A549 (cell line): Measurements from ENCODE around the gene LRRC4. TPM values are rescaled to one million over a fixed set of nuclear protein-coding genes. Genes with fewer than 3 reads are reported as not detected.

Experiments used
- ATAC-seq, 2 experiments: fragments of 200-7000 bp in 1 of 2; fragments of >200 bp in 1 of 2; cut with Nextera tagmentation in 1 of 2; cut with Tn5 transposase in 1 of 2; 3 replicates each; pipeline versions ENCODE4 v1.8.0 to v1.9.1; 2018 to 2020; ENCODE audit warnings: mild to moderate bottlenecking in 1 of 2, moderate library complexity in 1 of 2
- CTCF ChIA-PET: fragments of 300-600 bp; sonication (Branson Sonifier 250); formaldehyde crosslinking; extraction: SDS; loops from one replicate; lab custom pipeline; 2021; ENCODE audit warnings: antibody characterized with exemption, inconsistent platforms; lab: Yijun Ruan, JAX
- POLR2A ChIA-PET: fragments of 350-600 bp; formaldehyde crosslinking; extraction: SDS; loops from one replicate; lab custom pipeline; 2021; ENCODE audit warnings: antibody characterized with exemption, inconsistent platforms; lab: Yijun Ruan, JAX
- DNase-seq, 2 experiments: peaks; one replicate each; pipeline versions ENCODE4 v3.0.0 to v3.0.0-alpha.2; 2011 to 2016; ENCODE audit warnings: low read depth in 1 of 2, low spot score in 1 of 2
- FAIRE-seq: peaks from 2 replicates; lab custom pipeline; 2011; peaks lifted over from hg19 to GRCh38; lab: Jason Lieb, UNC
- H3K27ac ChIP-seq, 2 experiments: fragments of >200 bp; sonication (Bioruptor Twin); formaldehyde crosslinking; 3 replicates each; pipeline ENCODE4 v1.5.1; 2016 to 2017
- H3K4me1 ChIP-seq: fragments of >200 bp; sonication (Bioruptor Twin); formaldehyde crosslinking; 3 replicates; pipeline ENCODE4 v1.6.1; 2016
- H3K4me2 ChIP-seq: fragments of >200 bp; sonication (Bioruptor Twin); formaldehyde crosslinking; 3 replicates; pipeline ENCODE4 v1.6.1; 2016
- H3K4me3 ChIP-seq: fragments of >200 bp; sonication (Bioruptor Twin); formaldehyde crosslinking; 3 replicates; pipeline ENCODE4 v1.5.1; 2016
- H3K9me3 ChIP-seq: fragments of >200 bp; sonication (Bioruptor Twin); formaldehyde crosslinking; 3 replicates; pipeline ENCODE4 v1.6.1; 2016
- CBX2 ChIP-seq: fragments of 200-600 bp; sonication (generic); IDR thresholded peaks from 2 replicates; pipeline ENCODE4 v1.6.1; 2016; ENCODE audit warnings: low read depth, mild to moderate bottlenecking, borderline replicate concordance
- CBX8 ChIP-seq: fragments of 200-600 bp; sonication (generic); IDR thresholded peaks from 2 replicates; pipeline ENCODE4 v1.6.1; 2016
- CEBPB ChIP-seq, 2 experiments: fragments of >200 bp in 1 of 2; sonication (Bioruptor Twin) in 1 of 2; formaldehyde crosslinking in 1 of 2; IDR thresholded peaks; 2 replicates each; pipeline ENCODE4 v1.6.1; 2012 to 2016
- CHD4 ChIP-seq: fragments of 200-600 bp; sonication (generic); IDR thresholded peaks from 2 replicates; pipeline ENCODE4 v1.6.1; 2016; ENCODE audit warnings: antibody characterized with exemption, mild to moderate bottlenecking, borderline replicate concordance
- E2F6 ChIP-seq: IDR thresholded peaks from 2 replicates; pipeline ENCODE4 v1.6.1; 2012; ENCODE audit warnings: low read depth, borderline replicate concordance
- ELK1 ChIP-seq: fragments of 150-350 bp; IDR thresholded peaks from 2 replicates; pipeline ENCODE4 v1.6.1; 2014; ENCODE audit warnings: low read depth, mild to moderate bottlenecking, low read length
- EP300 ChIP-seq, 2 experiments: fragments of >200 bp; sonication (Bioruptor Twin); formaldehyde crosslinking; IDR thresholded peaks; 2 replicates in 1 of 2; 3 replicates in 1 of 2; pipeline ENCODE4 v1.6.1; 2016 to 2017
- ESRRA ChIP-seq: fragments of 150-350 bp; IDR thresholded peaks from 2 replicates; pipeline ENCODE4 v1.6.1; 2014; ENCODE audit warnings: mild to moderate bottlenecking, low read length, borderline replicate concordance
- HDAC2 ChIP-seq: fragments of 200-600 bp; sonication (generic); IDR thresholded peaks from 2 replicates; pipeline ENCODE4 v1.6.1; 2016
- HES2 ChIP-seq: fragments of >200 bp; sonication (Bioruptor Twin); formaldehyde crosslinking; IDR thresholded peaks from 2 replicates; pipeline ENCODE4 v1.6.1; 2016
- HMGXB4 ChIP-seq: fragments of 250-450 bp; sonication (Bioruptor Pico); IDR thresholded peaks from 2 replicates; pipeline ENCODE4 v1.5.0; 2021; ENCODE audit warnings: mild to moderate bottlenecking, moderate library complexity, borderline replicate concordance
- HOXA7 ChIP-seq: fragments of 250-450 bp; sonication (Bioruptor Pico); IDR thresholded peaks from 2 replicates; pipeline ENCODE4 v1.5.0; 2020; ENCODE audit warnings: mild to moderate bottlenecking, moderate library complexity
- HOXB13 ChIP-seq: fragments of 250-450 bp; sonication (Bioruptor Pico); IDR thresholded peaks from 2 replicates; pipeline ENCODE4 v1.5.0; 2020; ENCODE audit warnings: low read depth, mild to moderate bottlenecking, moderate library complexity
- JUN ChIP-seq, 2 experiments: fragments of >200 bp; sonication (Bioruptor Twin); formaldehyde crosslinking; IDR thresholded peaks; 2 replicates in 1 of 2; 3 replicates in 1 of 2; pipeline ENCODE4 v1.6.1; 2016 to 2017
- KDM1A ChIP-seq: fragments of 200-600 bp; sonication (generic); IDR thresholded peaks from 2 replicates; pipeline ENCODE4 v1.6.1; 2016; ENCODE audit warnings: low read depth, mild to moderate bottlenecking
- MAFK ChIP-seq: fragments of 450-650 bp; IDR thresholded peaks from 2 replicates; pipeline ENCODE4 v1.6.1; 2014; ENCODE audit not compliant: partially characterized antibody
- NPAS2 ChIP-seq: fragments of 250-450 bp; sonication (Bioruptor Pico); IDR thresholded peaks from 2 replicates; pipeline ENCODE4 v1.8.0; 2022; ENCODE audit warnings: mild to moderate bottlenecking, moderate library complexity, borderline replicate concordance
- NR3C1 ChIP-seq: fragments of >200 bp; sonication (Bioruptor Twin); formaldehyde crosslinking; IDR thresholded peaks from 3 replicates; pipeline ENCODE4 v1.6.1; 2017
- POLR2A ChIP-seq: IDR thresholded peaks from 2 replicates; pipeline ENCODE4 v1.6.1; 2012; ENCODE audit warnings: mild to moderate bottlenecking, low read length
- RCOR1 ChIP-seq: fragments of 150-350 bp; IDR thresholded peaks from 2 replicates; pipeline ENCODE4 v1.6.1; 2014; ENCODE audit warnings: antibody characterized with exemption, low read length, low read depth
- REST ChIP-seq: fragments of 200-600 bp; sonication (generic); IDR thresholded peaks from 2 replicates; pipeline ENCODE4 v1.6.1; 2016; ENCODE audit warnings: antibody characterized with exemption, mild to moderate bottlenecking, moderate library complexity
- TFCP2L1 ChIP-seq: fragments of 250-450 bp; sonication (Bioruptor Pico); IDR thresholded peaks from 2 replicates; pipeline ENCODE4 v1.5.0; 2021; ENCODE audit warnings: mild to moderate bottlenecking
- TP53 ChIP-seq: fragments of 250-450 bp; sonication (Bioruptor Pico); IDR thresholded peaks from 2 replicates; pipeline ENCODE4 v1.5.0; 2021; ENCODE audit warnings: mild to moderate bottlenecking, moderate library complexity
- USF2 ChIP-seq: fragments of 450-650 bp; IDR thresholded peaks from 2 replicates; pipeline ENCODE4 v1.6.1; 2014; ENCODE audit warnings: antibody characterized with exemption
- ZC3H11A ChIP-seq: fragments of 450-650 bp; IDR thresholded peaks from 2 replicates; pipeline ENCODE4 v1.6.1; 2014; ENCODE audit warnings: antibody characterized with exemption, mild to moderate bottlenecking
- ZFP36 ChIP-seq: fragments of 450-650 bp; IDR thresholded peaks from 2 replicates; pipeline ENCODE4 v1.6.1; 2014; ENCODE audit warnings: borderline replicate concordance; ENCODE audit not compliant: partially characterized antibody
- ZNF302 ChIP-seq: fragments of 250-450 bp; sonication (Bioruptor Pico); IDR thresholded peaks from 2 replicates; pipeline ENCODE4 v1.9.0; 2021; ENCODE audit warnings: inconsistent platforms, mild to moderate bottlenecking, moderate library complexity
- ZSCAN20 ChIP-seq: fragments of 250-450 bp; sonication (Bioruptor Pico); IDR thresholded peaks from 2 replicates; pipeline ENCODE4 v1.8.0; 2022; ENCODE audit warnings: mild to moderate bottlenecking, moderate library complexity
- WGBS: methylation state at CpG from one replicate; pipeline ENCODE4 v1.1.6; 2017; ENCODE audit errors: missing lambda C conversion rate; 5-methylcytosine and 5-hydroxymethylcytosine counted together
- polyA plus RNA-seq, 4 experiments: library from polyadenylated mRNA; depleted of rRNA in 3 of 4; stranded (reverse); fragments of >200 nt; fragmentation: RNase III in 1 of 4; extraction: RNeasy Plus Mini Kit Qiagen cat#74134 plus additional on column Dnase treatment in 1 of 4; gene quantifications; 2 replicates in 3 of 4; 3 replicates in 1 of 4; pipeline ENCODE4 v1.2.3, GENCODE V29; 2011 to 2017

The LRRC4 gene
- polyA plus RNA-seq, 2 of the 4 experiments (the other 2 are of a cell fraction), result not detected

- Histone ChIP-seq H3K4me3 (no peak overlapping the region), H3K27ac (no peak overlapping the region), H3K4me1 (no peaks in the 10 kb centered on the region), H3K9me3 (no peaks in the 10 kb centered on the region), H3K4me2 (no peak overlapping the region)
- TF ChIP-seq MAFK (no peak), HOXB13 (CRISPR knock-in tag) (no peak), CEBPB (IDR thresholded peaks at IDR 0.05) (no peak), ZSCAN20 (CRISPR knock-in tag) (no peak), NR3C1 (no peak), KDM1A (no peak), JUN (IDR thresholded peaks at IDR 0.05) (no peak), TFCP2L1 (no peak), NPAS2 (CRISPR knock-in tag) (no peak), TP53 (no peak), ELK1 (no peak), ZC3H11A (no peak), ESRRA (no peak), CHD4 (no peak), POLR2A (no peak), HOXA7 (CRISPR knock-in tag) (no peak), RCOR1 (no peak), HDAC2 (no peak)
- ChIA-PET POLR2A (no interaction called here), CTCF (interaction anchor here (1.4 kb wide), 1 partner anchor 17 kb away, joined by 3 read pairs; no protein-coding TSS in a partner anchor)
- DNase-seq (no peak), ATAC-seq (no peak), FAIRE-seq (no peak)
- WGBS, result 88% methylated on average over 5 of the region's 5 CpGs
Observed at GRCh38 chr7:128066858-128067257, 35.6 kb upstream of the LRRC4 start.

GRCh38 chr7:128066395-128066794, 35.2 kb upstream of the LRRC4 start:
- TF ChIP-seq CBX8 (no peak), CBX2 (no peak), EP300 (IDR thresholded peaks at IDR 0.05) (no peak), USF2 (no peak), HMGXB4 (CRISPR knock-in tag) (no peak), ZFP36 (no peak), E2F6 (no peak), HOXB13 (CRISPR knock-in tag) (no peak), REST (no peak), HES2 (no peak), CEBPB (IDR thresholded peaks at IDR 0.05) (no peak), ZNF302 (CRISPR knock-in tag) (no peak), CHD4 (no peak)
- Histone ChIP-seq H3K4me1 (no peaks in the 10 kb centered on the region), H3K27ac (no peak overlapping the region), H3K4me3 (no peak overlapping the region), H3K4me2 (no peak overlapping the region), H3K9me3 (no peaks in the 10 kb centered on the region)
- no peak for ATAC-seq
- no peak for DNase-seq
- 95% methylated on average over 10 of the region's 10 CpGs for WGBS
- POLR2A ChIA-PET, result no interaction called here
- FAIRE-seq, result no peak
- CTCF ChIA-PET, result interaction anchor here (1.1 to 1.4 kb wide), 2 partner anchors 17 to 143 kb away, joined by 3 read pairs; no protein-coding TSS in a partner anchor
